IMR-90 (cell line): Measurements from ENCODE around the gene HSP90B1. TPM values are rescaled to one million over a fixed set of nuclear protein-coding genes. Genes with fewer than 3 reads are reported as not detected.

Experiments
- ATAC-seq: fragments of 200-7000 bp; cut with Tn5 transposase; 2 replicates; pipeline ENCODE4 v1.9.1; 2020; ENCODE audit warnings: low read depth, mild to moderate bottlenecking, moderate library complexity
- BruUV-seq: library from RNA; stranded (reverse); fragments of 400-500 nt; replicated peaks from 2 replicates; lab custom pipeline; 2021; lab: Mats Ljungman, UMichigan
- CTCF ChIA-PET: fragments of 300-600 bp; formaldehyde crosslinking; extraction: SDS; loops from one replicate; lab custom pipeline; 2021; ENCODE audit warnings: antibody characterized with exemption; lab: Yijun Ruan, JAX
- POLR2A ChIA-PET: fragments of 300-600 bp; sonication (Branson Sonifier 250); formaldehyde crosslinking; loops from one replicate; lab custom pipeline; 2022; ENCODE audit warnings: antibody characterized with exemption; ENCODE audit not compliant: unreplicated experiment; lab: Charles Lee
- DNase-seq: peaks from one replicate; pipeline ENCODE4 v3.0.0; 2013
- H2AFZ ChIP-seq: replicated peaks from 2 replicates; pipeline ENCODE3; 2013; ENCODE audit warnings: low read length, mild to moderate bottlenecking; ENCODE audit not compliant: poor library complexity
- H2AK5ac ChIP-seq: 2 replicates; pipeline ENCODE4 v1.6.1; 2013; ENCODE audit warnings: low read depth, low read length, inconsistent platforms
- H2AK9ac ChIP-seq: replicated peaks from 2 replicates; pipeline ENCODE3; 2013; ENCODE audit warnings: mild to moderate bottlenecking, low read depth, low read length, moderate library complexity; ENCODE audit not compliant: poor library complexity
- H2BK120ac ChIP-seq: 2 replicates; pipeline ENCODE4 v1.6.1; 2013; ENCODE audit warnings: low read depth, low read length, inconsistent platforms
- H2BK15ac ChIP-seq: 3 replicates; pipeline ENCODE4 v1.6.1; 2013; ENCODE audit warnings: low read depth, low read length, inconsistent platforms
- H2BK20ac ChIP-seq: 2 replicates; pipeline ENCODE4 v1.6.1; 2013; ENCODE audit warnings: low read depth, mild to moderate bottlenecking, inconsistent platforms, low read length, moderate library complexity
- H2BK5ac ChIP-seq: 2 replicates; pipeline ENCODE4 v1.6.1; 2013; ENCODE audit warnings: mild to moderate bottlenecking, low read depth, low read length, inconsistent platforms; ENCODE audit not compliant: poor library complexity, severe bottlenecking
- H3K14ac ChIP-seq: replicated peaks from 2 replicates; pipeline ENCODE4 v1.6.1; 2013; ENCODE audit warnings: low read depth, low read length, inconsistent platforms
- H3K18ac ChIP-seq: 2 replicates; pipeline ENCODE4 v1.6.1; 2013; ENCODE audit warnings: low read depth, low read length, control low read depth
- H3K23ac ChIP-seq: 2 replicates; pipeline ENCODE4 v1.6.1; 2013; ENCODE audit warnings: low read depth, low read length, inconsistent platforms
- H3K27ac ChIP-seq: 2 replicates; pipeline ENCODE4 v1.5.1; 2013; ENCODE audit warnings: mild to moderate bottlenecking, control low read depth, low read length; ENCODE audit not compliant: insufficient read depth
- H3K27me3 ChIP-seq: 2 replicates; pipeline ENCODE4 v1.6.1; 2013; ENCODE audit warnings: low read length; ENCODE audit not compliant: control insufficient read depth, insufficient read depth
- H3K36me3 ChIP-seq: 2 replicates; pipeline ENCODE4 v1.6.1; 2013; ENCODE audit warnings: low read length, mixed read lengths; ENCODE audit not compliant: control insufficient read depth, insufficient read depth
- H3K4ac ChIP-seq: 2 replicates; pipeline ENCODE4 v1.6.1; 2013; ENCODE audit warnings: low read depth, low read length, inconsistent platforms
- H3K4me1 ChIP-seq: 2 replicates; pipeline ENCODE4 v1.6.1; 2013; ENCODE audit warnings: low read length, mixed read lengths; ENCODE audit not compliant: control insufficient read depth, insufficient read depth
- H3K4me2 ChIP-seq: 2 replicates; pipeline ENCODE4 v1.6.1; 2013; ENCODE audit warnings: low read depth, mild to moderate bottlenecking, control low read depth, low read length, moderate library complexity
- H3K4me3 ChIP-seq: 2 replicates; pipeline ENCODE4 v1.5.1; 2013; ENCODE audit warnings: low read depth, mild to moderate bottlenecking, control low read depth, low read length, moderate library complexity; ENCODE audit not compliant: insufficient read depth
- H3K56ac ChIP-seq: 2 replicates; pipeline ENCODE4 v1.6.1; 2013; ENCODE audit warnings: low read length, inconsistent platforms; ENCODE audit not compliant: insufficient read depth; ENCODE audit errors: extremely low read depth
- H3K79me1 ChIP-seq, 2 experiments: 2 replicates each; pipeline ENCODE4 v1.6.1; 2013; ENCODE audit warnings: low read length in 2 of 2, inconsistent platforms in 1 of 2, low read depth in 1 of 2
- H3K9ac ChIP-seq: 2 replicates; pipeline ENCODE4 v1.6.1; 2013; ENCODE audit warnings: low read depth, low read length, control low read depth
- H3K9me1 ChIP-seq: 2 replicates; pipeline ENCODE4 v1.6.1; 2013; ENCODE audit warnings: low read length, inconsistent platforms; ENCODE audit not compliant: insufficient read depth
- H3K9me3 ChIP-seq: 2 replicates; pipeline ENCODE4 v1.6.1; 2013; ENCODE audit warnings: low read length; ENCODE audit not compliant: control insufficient read depth, insufficient read depth
- H4K20me1 ChIP-seq: 2 replicates; pipeline ENCODE4 v1.6.1; 2013; ENCODE audit warnings: low read length, inconsistent platforms; ENCODE audit not compliant: insufficient read depth
- H4K5ac ChIP-seq: 2 replicates; pipeline ENCODE4 v1.6.1; 2013; ENCODE audit warnings: mild to moderate bottlenecking, low read depth, low read length, control low read depth
- H4K8ac ChIP-seq, 2 experiments: 2 replicates each; pipeline ENCODE4 v1.6.1; 2013; ENCODE audit warnings: low read depth in 2 of 2, low read length in 2 of 2, control low read depth in 1 of 2, inconsistent platforms in 1 of 2
- H4K91ac ChIP-seq: 2 replicates; pipeline ENCODE4 v1.6.1; 2013; ENCODE audit warnings: low read depth, low read length, inconsistent platforms; ENCODE audit not compliant: insufficient read depth
- CEBPB ChIP-seq: IDR thresholded peaks from 2 replicates; pipeline ENCODE4 v1.6.1; 2012; ENCODE audit warnings: low read depth, low read length, improper control_type of control experiment
- FOS ChIP-seq: fragments of 150-350 bp; IDR thresholded peaks from 2 replicates; pipeline ENCODE4 v1.6.1; 2016; ENCODE audit warnings: low read depth, low read length
- NFE2L2 ChIP-seq: fragments of 150-350 bp; IDR thresholded peaks from 2 replicates; pipeline ENCODE4 v1.6.1; 2016; ENCODE audit warnings: low read depth, mild to moderate bottlenecking, low read length
- SMC3 ChIP-seq: fragments of 150-350 bp; IDR thresholded peaks from 2 replicates; pipeline ENCODE4 v1.6.1; 2016; ENCODE audit warnings: low read depth, mild to moderate bottlenecking, antibody characterized with exemption, low read length, moderate library complexity
- WGBS, 2 experiments: methylation state at CpG; one replicate each; pipeline versions ENCODE4 v1.1.5 to v1.1.7; 2013; ENCODE audit warnings: missing lambda C conversion rate in 2 of 2; ENCODE audit not compliant: insufficient read length in 1 of 2; ENCODE audit errors: extremely low coverage in 2 of 2; 5-methylcytosine and 5-hydroxymethylcytosine counted together
- dilution Hi-C: fragments of 300-500 bp; cut with HindIII; formaldehyde crosslinking; loops from one replicate; pipeline ENCODE4 v1.14.3; 2018; ENCODE audit warnings: low sequenced_read_pairs; ENCODE audit not compliant: unreplicated experiment
- in situ Hi-C: fragments of 300-500 bp; cut with MboI; formaldehyde crosslinking; loops from 3 replicates; pipeline ENCODE4 v1.14.3; 2019; ENCODE audit warnings: low sequenced_read_pairs, inconsistent platforms, mixed read lengths
- intact Hi-C: fragments of 100-400 bp; cut with micrococcal nuclease; formaldehyde crosslinking; loops from 2 replicates; pipeline ENCODE4 v1.10.0; 2022
- polyA plus RNA-seq, 3 experiments: library from polyadenylated mRNA; depleted of rRNA; stranded (reverse); fragments of >200 nt; gene quantifications; 2 replicates each; pipeline ENCODE4 v1.2.3, GENCODE V29; 2012; ENCODE audit warnings: low replicate concordance in 1 of 3
- total RNA-seq: library from RNA; depleted of rRNA; stranded (reverse); fragments of >200 nt; gene quantifications from 2 replicates; pipeline ENCODE4 v1.2.3, GENCODE V29; 2012
- TF ChIP-seq, protein P1 (sequence below): conservative IDR thresholded peaks from 2 replicates; pipeline ENCODE4 v1.5.1; 2012; ENCODE audit warnings: mild to moderate bottlenecking, low read depth, low read length, improper control_type of control experiment

The HSP90B1 gene
- total and polyA plus RNA-seq, 2 of the 4 experiments (the other 2 are of a cell fraction): 398 to 765 TPM

DNA sequence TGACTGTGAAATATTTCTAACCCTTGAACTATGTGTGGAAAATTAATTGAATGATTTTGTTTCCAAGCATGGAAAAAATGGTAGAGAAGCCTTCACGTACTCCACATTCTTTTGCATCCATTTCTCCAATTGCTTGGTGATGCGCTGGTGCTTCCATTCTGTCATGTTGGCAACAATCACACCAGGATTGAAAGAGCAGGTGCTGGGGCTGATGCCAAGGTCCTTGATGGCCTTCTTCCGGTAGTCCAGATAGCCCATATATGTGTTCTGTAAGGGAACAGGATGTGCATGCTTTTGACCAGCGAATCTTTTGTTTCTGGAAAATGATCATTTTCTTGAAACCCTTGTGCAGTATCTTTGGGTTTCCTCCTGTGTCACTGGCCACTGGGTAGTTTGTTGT lies 64.0 kb downstream of the HSP90B1 start:
- Histone ChIP-seq H3K27me3 (no peaks in the 10 kb centered on the region), H3K56ac (no peak overlapping the region), H2BK5ac (no peak overlapping the region), H4K5ac (no peak overlapping the region), H3K4me3 (no peak overlapping the region), H2AK9ac (no peak overlapping the region), H4K91ac (no peak overlapping the region), H2BK120ac (no peak overlapping the region), H3K9me3 (no peaks in the 10 kb centered on the region), H3K79me1 (no peaks in the 10 kb centered on the region), H3K9ac (no peak overlapping the region), H4K8ac (no peak overlapping the region), H2BK15ac (no peak overlapping the region), H3K4ac (no peak overlapping the region), H3K9me1 (no peaks in the 10 kb centered on the region), H3K4me1 (no peaks in the 10 kb centered on the region), H3K4me2 (no peak overlapping the region), H3K36me3 (peaks cover 2% of the 10 kb centered on the region), H4K20me1 (no peaks in the 10 kb centered on the region), H2AFZ (no peak overlapping the region), H3K27ac (no peak overlapping the region), H3K23ac (no peak overlapping the region), H2AK5ac (no peak overlapping the region), H2BK20ac (no peak overlapping the region), H3K18ac (no peak overlapping the region), H3K14ac (no peak overlapping the region)
- no peak for ATAC-seq
- intact Hi-C loops: no loop called here
- in situ Hi-C loops: no loop called here
- DNase-seq: no peak
- ChIA-PET POLR2A (no interaction called here), CTCF (no interaction called here)
- dilution Hi-C loops: no loop called here
- TF ChIP-seq SMC3: no peak
- TF ChIP-seq, protein P1, sequence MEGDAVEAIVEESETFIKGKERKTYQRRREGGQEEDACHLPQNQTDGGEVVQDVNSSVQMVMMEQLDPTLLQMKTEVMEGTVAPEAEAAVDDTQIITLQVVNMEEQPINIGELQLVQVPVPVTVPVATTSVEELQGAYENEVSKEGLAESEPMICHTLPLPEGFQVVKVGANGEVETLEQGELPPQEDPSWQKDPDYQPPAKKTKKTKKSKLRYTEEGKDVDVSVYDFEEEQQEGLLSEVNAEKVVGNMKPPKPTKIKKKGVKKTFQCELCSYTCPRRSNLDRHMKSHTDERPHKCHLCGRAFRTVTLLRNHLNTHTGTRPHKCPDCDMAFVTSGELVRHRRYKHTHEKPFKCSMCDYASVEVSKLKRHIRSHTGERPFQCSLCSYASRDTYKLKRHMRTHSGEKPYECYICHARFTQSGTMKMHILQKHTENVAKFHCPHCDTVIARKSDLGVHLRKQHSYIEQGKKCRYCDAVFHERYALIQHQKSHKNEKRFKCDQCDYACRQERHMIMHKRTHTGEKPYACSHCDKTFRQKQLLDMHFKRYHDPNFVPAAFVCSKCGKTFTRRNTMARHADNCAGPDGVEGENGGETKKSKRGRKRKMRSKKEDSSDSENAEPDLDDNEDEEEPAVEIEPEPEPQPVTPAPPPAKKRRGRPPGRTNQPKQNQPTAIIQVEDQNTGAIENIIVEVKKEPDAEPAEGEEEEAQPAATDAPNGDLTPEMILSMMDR: no peak
- TF ChIP-seq NFE2L2: no peak
- no peak for TF ChIP-seq FOS
- TF ChIP-seq CEBPB: no peak
- BruUV-seq: no TSS peak
- 100% methylated on average over 1 of the region's 4 CpGs; no CpG with 5 or more reads in 1 of the 2 experiments for WGBS, 2 experiments
